SK-N-SH (cell line): ENCODE results near the gene UBE2D3. TPM values are rescaled to one million over a fixed set of nuclear protein-coding genes. Genes with fewer than 3 reads are reported as not detected.

Experiments used
- CTCF ChIA-PET: fragments of 300-600, 350-600 bp; formaldehyde crosslinking; extraction: SDS; loops from one replicate; lab custom pipeline; 2021; lab: Yijun Ruan, JAX
- POLR2A ChIA-PET: fragments of 350-600 bp; sonication (Branson Sonifier 250); formaldehyde crosslinking; extraction: SDS; loops from one replicate; lab custom pipeline; 2020; ENCODE audit warnings: antibody characterized with exemption, inconsistent platforms; lab: Yijun Ruan, JAX
- DNase-seq: peaks from one replicate; pipeline ENCODE4 v3.0.0; 2012
- H2AFZ ChIP-seq: fragments of 200-600 bp; sonication (generic); 2 replicates; pipeline ENCODE4 v1.8.1; 2016; ENCODE audit warnings: antibody characterized with exemption, mild to moderate bottlenecking, low read depth
- H3F3A ChIP-seq: fragments of 200-600 bp; sonication (generic); replicated peaks from 2 replicates; pipeline ENCODE3; 2016; ENCODE audit warnings: antibody characterized with exemption, mild to moderate bottlenecking; ENCODE audit not compliant: insufficient read depth
- H3K27ac ChIP-seq, 2 experiments: fragments of 200-500 bp in 1 of 2; fragments of 200-600 bp in 1 of 2; sonication (Bioruptor generic) in 1 of 2; sonication (generic), shearing (Covaris generic) in 1 of 2; 2 replicates each; pipeline versions ENCODE4 v1.5.1 to v1.6.1; 2014 to 2016; ENCODE audit warnings: low read depth in 2 of 2, inconsistent platforms in 1 of 2, low read length in 1 of 2, mild to moderate bottlenecking in 1 of 2, mixed read lengths in 1 of 2
- H3K27me3 ChIP-seq: fragments of 200-600 bp; sonication (generic), shearing (Covaris generic); 2 replicates; pipeline ENCODE4 v1.6.1; 2016; ENCODE audit warnings: mixed run types; ENCODE audit not compliant: insufficient read depth
- H3K36me3 ChIP-seq, 2 experiments: fragments of 200-500 bp in 1 of 2; fragments of 200-600 bp in 1 of 2; sonication (Bioruptor generic) in 1 of 2; sonication (generic) in 1 of 2; replicated peaks in 1 of 2; 2 replicates each; pipeline versions ENCODE3 to v1.5.1; 2014 to 2016; ENCODE audit warnings: low read length in 1 of 2, mild to moderate bottlenecking in 1 of 2; ENCODE audit not compliant: insufficient read depth in 2 of 2, control insufficient read depth in 1 of 2
- H3K4me1 ChIP-seq, 2 experiments: fragments of 200-500 bp in 1 of 2; fragments of 200-600 bp in 1 of 2; sonication (Bioruptor generic) in 1 of 2; sonication (generic), shearing (Covaris generic) in 1 of 2; 2 replicates each; pipeline versions ENCODE4 v1.5.1 to v1.6.1; 2014 to 2016; ENCODE audit warnings: low read depth in 1 of 2, low read length in 1 of 2, mixed run types in 1 of 2; ENCODE audit not compliant: insufficient read depth in 2 of 2, control insufficient read depth in 1 of 2
- H3K4me2 ChIP-seq: fragments of 200-600 bp; sonication (generic), shearing (Covaris generic); 2 replicates; pipeline ENCODE4 v1.6.1; 2017; ENCODE audit warnings: mixed run types
- H3K4me3 ChIP-seq, 2 experiments: fragments of 200-500 bp in 1 of 2; fragments of 200-600 bp in 1 of 2; sonication (Bioruptor generic) in 1 of 2; sonication (generic), shearing (Covaris generic) in 1 of 2; 2 replicates each; pipeline versions ENCODE4 v1.5.1 to v1.8.1; 2014 to 2016; ENCODE audit warnings: low read depth in 2 of 2, inconsistent platforms in 1 of 2, low read length in 1 of 2, mild to moderate bottlenecking in 1 of 2, mixed read lengths in 1 of 2, moderate library complexity in 1 of 2
- H3K79me2 ChIP-seq: fragments of 200-600 bp; sonication (generic); 2 replicates; pipeline ENCODE4 v1.8.1; 2017; ENCODE audit warnings: mild to moderate bottlenecking; ENCODE audit not compliant: insufficient read depth
- H3K9ac ChIP-seq: fragments of 200-600 bp; sonication (generic); 2 replicates; pipeline ENCODE4 v1.6.1; 2017; ENCODE audit warnings: mixed run types
- H3K9me2 ChIP-seq: fragments of 200-600 bp; sonication (generic); 2 replicates; pipeline ENCODE4 v1.6.1; 2017; ENCODE audit warnings: mixed run types
- H3K9me3 ChIP-seq: fragments of 200-600 bp; sonication (generic); 2 replicates; pipeline ENCODE4 v1.6.1; 2017; ENCODE audit warnings: mixed run types, mild to moderate bottlenecking, moderate library complexity
- H4K20me1 ChIP-seq: fragments of 200-600 bp; sonication (generic); 2 replicates; pipeline ENCODE4 v1.6.1; 2017; ENCODE audit warnings: mild to moderate bottlenecking, mixed run types; ENCODE audit not compliant: insufficient read depth
- ELF1 ChIP-seq: IDR thresholded peaks from 2 replicates; pipeline ENCODE4 v1.4.0; 2012
- EP300 ChIP-seq, 2 experiments: IDR thresholded peaks; 2 replicates each; pipeline versions ENCODE4 v1.4.0 to v1.6.1; 2012; ENCODE audit warnings: borderline replicate concordance in 1 of 2, low read depth in 1 of 2, low read length in 1 of 2
- EZH2phosphoT487 ChIP-seq: fragments of 200-600 bp; sonication (generic); IDR thresholded peaks from 2 replicates; pipeline ENCODE4 v1.6.1; 2017; ENCODE audit warnings: low read depth, mixed run types, mild to moderate bottlenecking, antibody characterized with exemption, moderate library complexity, borderline replicate concordance
- FOSL2 ChIP-seq: IDR thresholded peaks from 2 replicates; pipeline ENCODE4 v1.4.0; 2012; ENCODE audit warnings: low read depth, mild to moderate bottlenecking, moderate library complexity, borderline replicate concordance
- FOXJ3 ChIP-seq: sonication (generic); formaldehyde crosslinking; IDR thresholded peaks from 2 replicates; pipeline ENCODE4 v1.5.1; 2020; ENCODE audit warnings: mild to moderate bottlenecking, missing genetic modification reagents
- FOXM1 ChIP-seq: IDR thresholded peaks from 2 replicates; pipeline ENCODE4 v1.4.0; 2012; ENCODE audit warnings: low read depth, mild to moderate bottlenecking
- GABPA ChIP-seq: IDR thresholded peaks from 2 replicates; pipeline ENCODE4 v1.4.0; 2012; ENCODE audit warnings: low read depth, mild to moderate bottlenecking
- GATA2 ChIP-seq: sonication (generic); formaldehyde crosslinking; IDR thresholded peaks from 2 replicates; pipeline ENCODE4 v1.5.0; 2020; ENCODE audit warnings: mild to moderate bottlenecking, missing genetic modification reagents
- IRF3 ChIP-seq: fragments of 150-350 bp; IDR thresholded peaks from 2 replicates; pipeline ENCODE4 v1.6.1; 2016; ENCODE audit warnings: mild to moderate bottlenecking, low read depth, low read length
- JUND ChIP-seq: IDR thresholded peaks from 2 replicates; pipeline ENCODE4 v1.4.0; 2012
- MEF2A ChIP-seq: IDR thresholded peaks from 2 replicates; pipeline ENCODE4 v1.4.0; 2012; ENCODE audit warnings: low read depth, borderline replicate concordance
- MXI1 ChIP-seq: IDR thresholded peaks from 2 replicates; pipeline ENCODE4 v1.6.1; 2012; ENCODE audit warnings: mild to moderate bottlenecking, low read depth, low read length, improper control_type of control experiment
- PBX3 ChIP-seq: IDR thresholded peaks from 2 replicates; pipeline ENCODE4; 2012
- POLR2AphosphoS5 ChIP-seq: IDR thresholded peaks from 2 replicates; pipeline ENCODE4 v1.6.1; 2012; ENCODE audit warnings: low read depth, low read length
- RAD21 ChIP-seq: IDR thresholded peaks from 2 replicates; pipeline ENCODE4 v1.6.1; 2012; ENCODE audit warnings: mild to moderate bottlenecking, low read length
- RXRA ChIP-seq: IDR thresholded peaks from 2 replicates; pipeline ENCODE4 v1.4.0; 2012; ENCODE audit warnings: low read depth, mild to moderate bottlenecking, borderline replicate concordance
- SIN3A ChIP-seq: IDR thresholded peaks from 2 replicates; pipeline ENCODE4 v1.6.1; 2012; ENCODE audit warnings: low read depth, mild to moderate bottlenecking, low read length, moderate library complexity, borderline replicate concordance
- TAF1 ChIP-seq: IDR thresholded peaks from 2 replicates; pipeline ENCODE4 v1.6.1; 2012; ENCODE audit warnings: low read depth, mild to moderate bottlenecking, low read length, moderate library complexity, borderline replicate concordance
- TCF12 ChIP-seq: IDR thresholded peaks from 2 replicates; pipeline ENCODE4 v1.4.0; 2012
- USF2 ChIP-seq: fragments of 150-350 bp; IDR thresholded peaks from 2 replicates; pipeline ENCODE4 v1.6.1; 2017; ENCODE audit warnings: antibody characterized with exemption, low read length, low read depth, borderline replicate concordance
- YY1 ChIP-seq: IDR thresholded peaks from 2 replicates; pipeline ENCODE4 v1.4.0; 2012; ENCODE audit warnings: low read depth, mild to moderate bottlenecking
- whole genome bisulfite sequencing: methylation state at CpG from one replicate; pipeline ENCODE4 v1.1.6; 2017; ENCODE audit warnings: low lambda C conversion rate; 5-methylcytosine and 5-hydroxymethylcytosine counted together
- polyA plus RNA-seq, 3 experiments: library from polyadenylated mRNA; depleted of rRNA; stranded (reverse); fragments of >200 nt; gene quantifications; 2 replicates each; pipeline ENCODE4 v1.2.3, GENCODE V29; 2012
- TF ChIP-seq, protein P1 (sequence below): IDR thresholded peaks from 2 replicates; pipeline ENCODE4 v1.4.0; 2012; ENCODE audit warnings: low read depth, borderline replicate concordance
- TF ChIP-seq, protein P2 (sequence below): IDR thresholded peaks from 2 replicates; pipeline ENCODE4 v1.6.1; 2012; ENCODE audit warnings: mild to moderate bottlenecking, low read depth, low read length, moderate library complexity

The UBE2D3 gene
- polyA plus RNA-seq, 1 of the 3 experiments (the other 2 are of a cell fraction) = 216 TPM

GRCh38 chr4:102827674-102828496 lies 534 bp upstream of the UBE2D3 start:
- peak; percentile 83 for DNase-seq
- ChIA-PET POLR2A (interaction anchor here (0.7 to 4.4 kb wide), 15 partner anchors 8 to 1481 kb away, joined by 3 to 85 read pairs (median 4); partner anchors contain the start of genes CISD2, MANBA, PPP3CA and SLC9B2), CTCF (interaction anchor here (0.8 to 2.0 kb wide), 7 partner anchors 10 to 261 kb away, joined by 3 to 8 read pairs (median 5); no protein-coding TSS in a partner anchor)
- WGBS = 0% methylated on average over 33 of the region's 50 CpGs
- Histone ChIP-seq H3K9ac (peak overlapping the region; percentile 100), H3K36me3 (peaks cover 17 to 24% of the 10 kb centered on the region in 2 experiments), H3K4me2 (peak overlapping the region; percentile 95), H3K27me3 (no peaks in the 10 kb centered on the region), H3K4me3 (peak overlapping the region; percentile 84 to 92), H3K9me2 (no peaks in the 10 kb centered on the region), H4K20me1 (peaks cover 37% of the 10 kb centered on the region), H3K9me3 (no peaks in the 10 kb centered on the region), H3K79me2 (peaks cover 60% of the 10 kb centered on the region), H3K27ac (peak overlapping the region; percentile 100), H3F3A (peaks cover 35% of the 10 kb centered on the region), H3K4me1 (peaks cover 9 to 16% of the 10 kb centered on the region in 2 experiments; a peak in 3 of 4 replicates), H2AFZ (peak overlapping the region; percentile 78)
- no peak for TF ChIP-seq GATA2
- TF ChIP-seq MEF2A = no peak
- peak; percentile 76 for TF ChIP-seq GABPA
- TF ChIP-seq, protein P1, sequence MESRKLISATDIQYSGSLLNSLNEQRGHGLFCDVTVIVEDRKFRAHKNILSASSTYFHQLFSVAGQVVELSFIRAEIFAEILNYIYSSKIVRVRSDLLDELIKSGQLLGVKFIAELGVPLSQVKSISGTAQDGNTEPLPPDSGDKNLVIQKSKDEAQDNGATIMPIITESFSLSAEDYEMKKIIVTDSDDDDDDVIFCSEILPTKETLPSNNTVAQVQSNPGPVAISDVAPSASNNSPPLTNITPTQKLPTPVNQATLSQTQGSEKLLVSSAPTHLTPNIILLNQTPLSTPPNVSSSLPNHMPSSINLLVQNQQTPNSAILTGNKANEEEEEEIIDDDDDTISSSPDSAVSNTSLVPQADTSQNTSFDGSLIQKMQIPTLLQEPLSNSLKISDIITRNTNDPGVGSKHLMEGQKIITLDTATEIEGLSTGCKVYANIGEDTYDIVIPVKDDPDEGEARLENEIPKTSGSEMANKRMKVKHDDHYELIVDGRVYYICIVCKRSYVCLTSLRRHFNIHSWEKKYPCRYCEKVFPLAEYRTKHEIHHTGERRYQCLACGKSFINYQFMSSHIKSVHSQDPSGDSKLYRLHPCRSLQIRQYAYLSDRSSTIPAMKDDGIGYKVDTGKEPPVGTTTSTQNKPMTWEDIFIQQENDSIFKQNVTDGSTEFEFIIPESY = peak; percentile 98
- no peak; the same call in 1 of the 2 replicates for TF ChIP-seq YY1
- TF ChIP-seq ELF1 = peak; percentile 58
- no peak for TF ChIP-seq USF2
- TF ChIP-seq POLR2AphosphoS5 = peak; percentile 72
- no peak; the same call in 1 of the 2 replicates for TF ChIP-seq IRF3
- no peak for TF ChIP-seq RXRA
- TF ChIP-seq FOXJ3 (CRISPR knock-in tag) = peak; percentile 21; the same call in 1 of the 2 replicates
- no peak; the same call in 1 of the 2 replicates for TF ChIP-seq RAD21
- TF ChIP-seq PBX3 = peak; percentile 46
- TF ChIP-seq EP300 (IDR thresholded peaks at IDR 0.05; ENCODE audit: borderline replicate concordance in 1 of 2, low read depth in 1 of 2, low read length in 1 of 2) = peak; percentile 23 to 38; a peak in 2 of 4 replicates
- 0 out of 2 replicates have a peak, but pooled peaks have one; percentile 68 for TF ChIP-seq SIN3A
- no peak for TF ChIP-seq TCF12
- TF ChIP-seq TAF1 = no peak; the same call in 1 of the 2 replicates
- TF ChIP-seq FOXM1 = no peak
- TF ChIP-seq MXI1 = peak; percentile 93
- no peak for TF ChIP-seq EZH2phosphoT487
- no peak for TF ChIP-seq JUND
- TF ChIP-seq, protein P2, sequence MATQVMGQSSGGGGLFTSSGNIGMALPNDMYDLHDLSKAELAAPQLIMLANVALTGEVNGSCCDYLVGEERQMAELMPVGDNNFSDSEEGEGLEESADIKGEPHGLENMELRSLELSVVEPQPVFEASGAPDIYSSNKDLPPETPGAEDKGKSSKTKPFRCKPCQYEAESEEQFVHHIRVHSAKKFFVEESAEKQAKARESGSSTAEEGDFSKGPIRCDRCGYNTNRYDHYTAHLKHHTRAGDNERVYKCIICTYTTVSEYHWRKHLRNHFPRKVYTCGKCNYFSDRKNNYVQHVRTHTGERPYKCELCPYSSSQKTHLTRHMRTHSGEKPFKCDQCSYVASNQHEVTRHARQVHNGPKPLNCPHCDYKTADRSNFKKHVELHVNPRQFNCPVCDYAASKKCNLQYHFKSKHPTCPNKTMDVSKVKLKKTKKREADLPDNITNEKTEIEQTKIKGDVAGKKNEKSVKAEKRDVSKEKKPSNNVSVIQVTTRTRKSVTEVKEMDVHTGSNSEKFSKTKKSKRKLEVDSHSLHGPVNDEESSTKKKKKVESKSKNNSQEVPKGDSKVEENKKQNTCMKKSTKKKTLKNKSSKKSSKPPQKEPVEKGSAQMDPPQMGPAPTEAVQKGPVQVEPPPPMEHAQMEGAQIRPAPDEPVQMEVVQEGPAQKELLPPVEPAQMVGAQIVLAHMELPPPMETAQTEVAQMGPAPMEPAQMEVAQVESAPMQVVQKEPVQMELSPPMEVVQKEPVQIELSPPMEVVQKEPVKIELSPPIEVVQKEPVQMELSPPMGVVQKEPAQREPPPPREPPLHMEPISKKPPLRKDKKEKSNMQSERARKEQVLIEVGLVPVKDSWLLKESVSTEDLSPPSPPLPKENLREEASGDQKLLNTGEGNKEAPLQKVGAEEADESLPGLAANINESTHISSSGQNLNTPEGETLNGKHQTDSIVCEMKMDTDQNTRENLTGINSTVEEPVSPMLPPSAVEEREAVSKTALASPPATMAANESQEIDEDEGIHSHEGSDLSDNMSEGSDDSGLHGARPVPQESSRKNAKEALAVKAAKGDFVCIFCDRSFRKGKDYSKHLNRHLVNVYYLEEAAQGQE = peak; percentile 55
- TF ChIP-seq FOSL2 = no peak
